GM21619 (cell line): ENCODE data around the gene PDCD10.

Experiments used
- ATAC-seq: cut with Tn5 transposase; IDR thresholded peaks from one replicate; pipeline ENCODE4 v1.9.1; 2021; ENCODE audit not compliant: unreplicated experiment

Gene PDCD10

GRCh38 chr3:167734498-167735232 lies at the start of gene PDCD10:
Gene PDCD10 (minus strand): TSS chr3:167734892. CDS start chr3:167720157, 14,735 bp downstream.
- peak; percentile 84 for ATAC-seq

GRCh38 chr3:167783781-167784180 lies 49.1 kb upstream of the PDCD10 start:
- ATAC-seq: no peak

- no peak for ATAC-seq
These were observed 45.7 kb upstream of the PDCD10 start for GRCh38 chr3:167780214-167780883.

- ATAC-seq: no peak
These were observed 42.7 kb upstream of the PDCD10 start for GRCh38 chr3:167777356-167777755.

GRCh38 chr3:167776066-167776685 lies 41.5 kb upstream of the PDCD10 start:
- no peak for ATAC-seq

GRCh38 chr3:167773584-167773983 lies 38.9 kb upstream of the PDCD10 start:
- peak; percentile 87 for ATAC-seq

- ATAC-seq: peak; percentile 44
These were observed 38.3 kb upstream of the PDCD10 start for GRCh38 chr3:167772992-167773391.

- no peak for ATAC-seq
These were observed 27.6 kb upstream of the PDCD10 start for GRCh38 chr3:167762296-167762695.

- no peak for ATAC-seq
These were observed 26.6 kb upstream of the PDCD10 start for GRCh38 chr3:167761302-167761701.

- no peak for ATAC-seq
These were observed 19.4 kb upstream of the PDCD10 start for GRCh38 chr3:167754049-167754448.

- peak; percentile 98 for ATAC-seq
These were observed 15.7 kb upstream of the PDCD10 start for GRCh38 chr3:167750272-167750971.

- ATAC-seq: no peak
These were observed 15.0 kb upstream of the PDCD10 start for GRCh38 chr3:167749728-167750127.

- no peak for ATAC-seq
These were observed 14.5 kb upstream of the PDCD10 start for GRCh38 chr3:167749209-167749608.

- no peak for ATAC-seq
These were observed 9.1 kb upstream of the PDCD10 start for GRCh38 chr3:167743799-167744198.

GRCh38 chr3:167742338-167742737 lies 7.6 kb upstream of the PDCD10 start:
- no peak for ATAC-seq

GRCh38 chr3:167740961-167741587 lies 6.4 kb upstream of the PDCD10 start:
- peak; percentile 95 for ATAC-seq

- no peak for ATAC-seq
These were observed 4.6 kb upstream of the PDCD10 start for GRCh38 chr3:167739190-167739810.

- ATAC-seq: no peak
These were observed 3.3 kb upstream of the PDCD10 start for GRCh38 chr3:167738037-167738436.

- no peak for ATAC-seq
These were observed 2.3 kb upstream of the PDCD10 start for GRCh38 chr3:167736997-167737396.

GRCh38 chr3:167736264-167736787 lies 1.6 kb upstream of the PDCD10 start:
- no peak for ATAC-seq
